ENCODE data around the gene LRP1. TPM values are rescaled to one million over a fixed set of nuclear protein-coding genes. Genes with fewer than 3 reads are reported as not detected.
A peak's percentile ranks its signal among the peaks of the same experiment; 100 is the strongest.

LRP1 gene
- total and polyA plus RNA-seq, 2 of the 13 experiments (the other 11 are each of a cell fraction or from before 2014, with no cell fraction given): 14.7 to 30.8 TPM

GRCh38 chr12:57164966-57165625 lies 36.8 kb downstream of the LRP1 start:
- Histone ChIP-seq H3K27me3 (ENCODE audit: control insufficient read depth in 1 of 2, insufficient read depth in 2 of 2, low read length in 2 of 2) (no peaks in the 10 kb centered on the region), H3K9ac (ENCODE audit: insufficient read depth, low read depth, low read length) (no peak overlapping the region), H3K4me3 (replicated peaks in 1 of 3; ENCODE audit: insufficient read depth in 1 of 3, low read depth in 2 of 3, low read length in 3 of 3) (no peak overlapping the region), H4K20me1 (ENCODE audit: insufficient read depth, low read length) (no peaks in the 10 kb centered on the region), H3K4me2 (ENCODE audit: low read depth, low read length) (no peak overlapping the region), H3K27ac (ENCODE audit: extremely low read length, insufficient read depth, low read length) (no peak overlapping the region), H3K79me2 (ENCODE audit: insufficient read depth, low read length) (no peaks in the 10 kb centered on the region), H3K9me3 (ENCODE audit: low read length) (no peaks in the 10 kb centered on the region), H3K4me1 (ENCODE audit: insufficient read depth, low read length) (no peaks in the 10 kb centered on the region), H3K36me3 (replicated peaks in 1 of 2; ENCODE audit: control insufficient read depth in 1 of 2, insufficient read depth in 2 of 2, low read length in 2 of 2) (peaks cover 61 to 91% of the 10 kb centered on the region in 2 experiments), H2AFZ (ENCODE audit: low read length) (no peak overlapping the region)
- 95% methylated on average over 13 of the region's 13 CpGs for WGBS (ENCODE audit: low lambda C conversion rate)
- ATAC-seq: no peak
- no peak for DNase-seq (ENCODE audit: low spot score)
- ChIA-PET POLR2A (interaction anchor here (3.4 kb wide), 1 partner anchor 16 kb away, joined by 11 read pairs; no protein-coding TSS in a partner anchor), CTCF (ENCODE audit: low intra/inter-chr PET ratio, low total read pairs) (no interaction called here)
- TF ChIP-seq ZNF232 (CRISPR knock-in tag; IDR thresholded peaks at IDR 0.05; ENCODE audit: borderline replicate concordance) (no peak), ZNF780A (CRISPR knock-in tag; IDR thresholded peaks at IDR 0.05) (no peak), POLR2AphosphoS5 (IDR thresholded peaks at IDR 0.05; ENCODE audit: low read depth, low read length) (0 out of 2 replicates have a peak, but pooled peaks have one; percentile 1), POLR2A (IDR thresholded peaks at IDR 0.05; ENCODE audit: insufficient read depth in 1 of 2, low read depth in 2 of 2, low read length in 2 of 2) (0 out of 4 replicates have a peak, but pooled peaks of 1 of the 2 experiments have one; percentile 17), ZBTB4 (CRISPR knock-in tag; IDR thresholded peaks at IDR 0.05; ENCODE audit: borderline replicate concordance) (no peak)
- FAIRE-seq: no peak
- in situ Hi-C loops (cut with HindIII; ENCODE audit: extremely low pct_ligation_motif_present, low pct_unique_long_range_greater_than_20kb): no loop called here
- BruUV-seq (replicated peaks): no TSS peak
- intact Hi-C loops (cut with micrococcal nuclease; ENCODE audit: unreplicated experiment): no loop called here

Data from HepG2 (cell line).